Lower leg skin (tissue), 3 donors: ENCODE results near the gene MYO15B.

ENCODE experiments used
- CTCF ChIP-seq, 3 donors: fragments of 450-650 bp; IDR thresholded peaks; one replicate each; pipeline ENCODE4 v1.5.1; 2016; ENCODE audit warnings: antibody characterized with exemption in 3 of 3, mild to moderate bottlenecking in 3 of 3, moderate library complexity in 2 of 3
- POLR2A ChIP-seq, 2 donors: fragments of 450-650 bp; IDR thresholded peaks; one replicate each; pipeline ENCODE4 v1.6.1; 2016 to 2017; ENCODE audit warnings: antibody characterized with exemption in 2 of 2, mild to moderate bottlenecking in 1 of 2, moderate library complexity in 1 of 2

GRCh38 chr17:75645501-75645888, 57.9 kb downstream of the MYO15B start:
- no peak for TF ChIP-seq CTCF (IDR thresholded peaks at IDR 0.05)
- TF ChIP-seq POLR2A (IDR thresholded peaks at IDR 0.05) = no peak
